ENCODE data around the gene GAS7.

DNA sequence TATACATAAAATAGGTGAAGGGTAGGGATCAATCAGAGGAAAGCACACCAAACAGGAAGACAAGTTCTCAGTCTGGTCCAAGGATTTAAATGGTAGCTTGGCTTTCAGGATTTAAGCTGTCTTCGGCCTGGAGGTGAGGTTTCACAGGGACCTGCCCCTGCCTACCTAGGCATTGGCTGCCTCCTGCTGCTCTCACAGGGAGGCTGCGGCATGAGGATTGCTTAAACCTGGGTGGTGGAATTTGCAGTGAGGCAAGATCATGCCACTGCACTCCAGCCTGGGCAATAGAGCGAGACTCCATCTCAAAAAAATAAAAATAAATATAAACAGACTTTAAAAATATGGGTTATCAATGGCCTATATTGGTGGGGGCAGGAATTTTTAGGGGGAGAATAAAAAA is 114.5 kb downstream of the GAS7 start:
- TF ChIP-seq POLR2A (IDR thresholded peaks at IDR 0.05), result no peak
- no peak for TF ChIP-seq CTCF (IDR thresholded peaks at IDR 0.05)
